Small intestine (tissue), 7 donors: ENCODE results near the gene ANKRD33B. TPM values are rescaled to one million over a fixed set of nuclear protein-coding genes. Genes with fewer than 3 reads are reported as not detected.

ENCODE experiments used
- DNase-seq, 2 donors: peaks; one replicate each; pipeline versions ENCODE4 v3.0.0 to v3.0.0-alpha.2; 2013
- FAIRE-seq: peaks from 2 replicates; lab custom pipeline; 2012; peaks lifted over from hg19 to GRCh38; lab: Jason Lieb, UNC
- H3K27ac ChIP-seq, 3 donors: one replicate each; pipeline ENCODE4 v1.5.1; 2013; ENCODE audit warnings: low read length in 2 of 3, mild to moderate bottlenecking in 2 of 3, control low read depth in 1 of 3, inconsistent platforms in 1 of 3, low read depth in 1 of 3, moderate library complexity in 1 of 3
- H3K27me3 ChIP-seq, 3 donors: one replicate each; pipeline ENCODE4 v1.6.1; 2013; ENCODE audit warnings: low read length in 3 of 3, inconsistent platforms in 1 of 3; ENCODE audit not compliant: control insufficient read depth in 3 of 3, insufficient read depth in 3 of 3
- H3K36me3 ChIP-seq, 3 donors: one replicate each; pipeline ENCODE4 v1.6.1; 2013; ENCODE audit warnings: low read length in 3 of 3, inconsistent platforms in 1 of 3, low read depth in 1 of 3, mild to moderate bottlenecking in 1 of 3, moderate library complexity in 1 of 3; ENCODE audit not compliant: control insufficient read depth in 3 of 3, insufficient read depth in 2 of 3
- H3K4me1 ChIP-seq, 3 donors: one replicate each; pipeline ENCODE4 v1.6.1; 2013; ENCODE audit warnings: low read length in 2 of 3, inconsistent platforms in 1 of 3, low read depth in 1 of 3, mild to moderate bottlenecking in 1 of 3, moderate library complexity in 1 of 3; ENCODE audit not compliant: control insufficient read depth in 3 of 3, insufficient read depth in 2 of 3
- H3K4me3 ChIP-seq, 3 donors: one replicate each; pipeline ENCODE4 v1.5.1; 2013; ENCODE audit warnings: low read length in 3 of 3, control low read depth in 1 of 3, inconsistent platforms in 1 of 3, low read depth in 1 of 3, mild to moderate bottlenecking in 1 of 3, moderate library complexity in 1 of 3
- H3K9me3 ChIP-seq, 2 donors: one replicate each; pipeline ENCODE4 v1.6.1; 2013; ENCODE audit warnings: low read depth in 1 of 2, low read length in 1 of 2; ENCODE audit not compliant: control insufficient read depth in 2 of 2, insufficient read depth in 1 of 2
- WGBS, 3 donors: extraction: QIAGEN DNeasy Blood & Tissue Kit; methylation state at CpG; one replicate each; pipeline ENCODE4 v1.1.7; 2013; 5-methylcytosine and 5-hydroxymethylcytosine counted together
- polyA plus RNA-seq, 4 donors: library from polyadenylated mRNA; stranded (reverse) in 3 of 4; unstranded in 1 of 4; fragments of 200-250 nt in 3 of 4; fragments of 120-200 nt in 1 of 4; gene quantifications; one replicate each; pipeline versions ENCODE4 v1.2.1 to v1.2.3, GENCODE V29; 2013
- donor health status: healthy with polysubstance abuse.
- donor health status: control.
- donor health status: control.
- donor health status: Bipolar disorder and iron deficiency.
- donor health status: healthy.

The ANKRD33B gene
- polyA plus RNA-seq, 4 donors = 0.25 to 1.0 (median 0.27) TPM; not detected in 1

DNA sequence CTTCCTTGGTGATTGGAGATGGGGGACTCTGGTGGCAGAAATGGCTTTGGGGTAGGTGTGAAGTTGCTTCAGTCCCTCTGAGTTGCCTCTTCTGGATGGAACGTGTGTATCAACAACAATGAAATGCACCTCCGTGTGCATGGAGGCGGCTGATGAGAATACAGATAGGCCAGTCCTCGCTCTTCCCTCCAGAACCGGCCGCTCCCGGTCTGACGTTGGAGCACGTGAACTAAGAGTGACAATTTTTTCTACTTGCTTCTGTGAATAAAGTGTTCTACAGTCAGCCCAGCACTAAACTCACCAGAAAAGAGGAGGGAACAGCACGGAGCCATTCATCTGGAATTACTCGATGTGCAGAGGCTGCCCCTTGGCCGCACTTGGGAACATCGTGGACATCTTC, 90.7 kb downstream of the ANKRD33B start:
- Histone ChIP-seq H3K4me1 (peaks cover 0 to 2% (median 0%) of the 10 kb centered on the region in 3 donors), H3K9me3 (peaks cover 0 to 2% of the 10 kb centered on the region in 2 donors), H3K27ac (no peak overlapping the region), H3K36me3 (no peaks in the 10 kb centered on the region), H3K4me3 (no peak overlapping the region), H3K27me3 (peaks cover 0 to 12% (median 0%) of the 10 kb centered on the region in 3 donors)
- DNase-seq = no peak
- 89 to 91% (median 91%) methylated on average over 13 of the region's 13 CpGs for WGBS, 3 donors
- no peak for FAIRE-seq

DNA sequence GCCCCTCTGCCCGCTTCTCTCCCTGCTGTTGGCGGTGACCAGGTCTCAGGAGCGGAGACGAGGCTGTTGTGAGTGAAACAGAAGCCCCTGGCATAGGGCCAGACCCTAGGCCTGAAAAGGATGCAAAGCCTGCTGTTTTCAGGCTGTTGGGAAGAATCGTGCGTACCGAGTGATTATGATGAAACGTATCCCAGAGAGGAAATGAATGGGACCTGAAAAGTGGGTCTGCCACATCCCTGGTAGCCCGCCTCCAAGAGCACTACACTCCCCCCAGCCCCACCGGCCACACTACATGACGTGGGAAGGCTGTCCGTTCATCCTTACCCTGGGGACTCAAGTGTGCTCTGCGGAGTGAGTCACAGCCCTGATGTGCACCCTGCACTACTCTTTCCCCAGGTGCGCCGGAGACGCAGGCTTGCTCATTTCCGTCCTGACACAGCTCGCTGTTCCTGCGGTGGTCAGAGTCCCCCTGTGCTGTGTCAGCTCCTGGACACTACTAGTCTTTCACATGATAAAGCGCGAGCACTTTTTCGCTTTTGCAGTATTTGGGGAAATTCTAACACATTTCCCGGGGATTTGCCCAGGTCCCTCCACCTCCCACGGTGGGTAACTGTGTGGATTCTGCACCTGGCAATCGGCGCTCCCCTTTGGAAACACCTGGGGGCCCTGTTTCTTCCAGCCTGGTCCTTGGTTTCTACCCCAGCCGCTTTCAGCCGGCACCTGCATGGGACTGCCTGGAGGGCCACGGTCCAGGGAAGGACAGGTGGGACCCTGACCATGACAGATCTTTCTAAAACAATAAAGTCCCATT, 91.5 kb downstream of the ANKRD33B start:
- FAIRE-seq (no peak), DNase-seq (no peak)
- H3K9me3 ChIP-seq = peaks cover 0 to 2% of the 10 kb centered on the region in 2 donors
- no peak overlapping the region for H3K27ac ChIP-seq
- H3K4me1 ChIP-seq = peaks cover 0 to 2% (median 0%) of the 10 kb centered on the region in 3 donors
- H3K4me3 ChIP-seq = no peak overlapping the region
- peaks cover 0 to 11% (median 0%) of the 10 kb centered on the region in 3 donors for H3K27me3 ChIP-seq
- no peaks in the 10 kb centered on the region for H3K36me3 ChIP-seq
- 80 to 83% (median 83%) methylated on average over 28 to 29 of the region's 29 CpGs for WGBS, 3 donors

DNA sequence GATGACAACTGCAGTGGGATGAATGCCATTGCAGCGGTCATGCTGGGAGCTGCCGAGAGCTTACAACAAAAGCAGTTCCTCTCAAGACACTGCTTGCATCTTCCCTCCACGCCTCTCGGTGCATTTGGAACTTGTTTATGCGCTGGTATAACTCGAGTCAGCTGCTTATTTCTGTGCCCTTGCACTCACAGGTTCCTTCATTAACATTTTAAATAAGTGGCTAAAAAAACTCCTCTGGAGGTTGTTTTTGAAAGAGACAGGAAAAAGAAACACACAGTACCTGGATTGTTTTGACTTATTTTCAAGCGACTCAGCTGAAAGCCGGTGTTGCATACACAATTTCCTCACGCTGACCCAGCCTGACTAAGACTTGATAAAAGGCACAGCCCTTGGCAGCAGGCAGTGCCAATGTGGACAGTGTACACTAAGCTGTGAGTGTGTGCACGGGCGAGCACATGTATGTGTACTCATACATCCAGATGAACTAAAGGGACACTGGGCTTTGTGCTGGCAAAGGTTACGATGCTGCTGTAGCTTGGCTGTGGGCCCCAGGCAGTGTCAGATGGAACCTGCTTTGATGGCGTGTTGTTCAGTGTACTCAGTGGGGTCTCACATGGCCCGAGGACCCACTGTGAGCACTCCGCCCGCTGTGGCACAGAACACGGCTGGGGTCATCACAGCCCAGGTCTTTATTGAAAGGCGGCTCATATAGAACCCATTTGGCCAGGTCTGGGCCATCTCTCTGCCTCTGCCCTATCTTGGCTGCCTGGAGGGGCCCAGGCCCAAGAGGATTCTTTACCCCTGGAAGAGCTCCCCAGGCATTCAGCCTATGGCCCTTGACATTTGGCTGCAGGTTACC, 92.3 kb downstream of the ANKRD33B start:
- no peak for FAIRE-seq
- WGBS, 3 donors = 85 to 87% (median 86%) methylated on average over 18 of the region's 18 CpGs

DNA sequence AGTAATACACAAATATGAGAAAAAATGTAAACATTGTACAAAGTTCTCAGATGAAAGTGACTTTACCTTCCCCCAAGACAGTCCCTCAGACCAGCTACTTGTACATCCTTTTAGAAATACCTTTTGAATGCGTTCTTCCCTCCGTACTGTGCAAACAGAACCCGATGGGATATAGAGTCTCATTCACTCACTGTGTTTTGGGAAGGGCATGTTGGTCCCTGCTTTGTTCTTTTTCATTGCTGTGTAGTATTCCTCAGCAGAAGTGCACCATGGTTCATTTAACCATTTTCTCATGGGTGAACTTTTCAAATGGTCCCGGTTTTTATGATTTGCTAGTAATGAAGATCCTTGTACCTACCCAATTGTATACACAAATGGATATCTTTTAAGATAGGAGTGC, 94.4 kb downstream of the ANKRD33B start:
- Histone ChIP-seq H3K4me1 (peaks cover 0 to 1% (median 0%) of the 10 kb centered on the region in 3 donors), H3K27me3 (peaks cover 0 to 3% (median 0%) of the 10 kb centered on the region in 3 donors), H3K4me3 (no peak overlapping the region), H3K36me3 (no peaks in the 10 kb centered on the region), H3K27ac (no peak overlapping the region), H3K9me3 (no peaks in the 10 kb centered on the region)
- FAIRE-seq = no peak
- no peak for DNase-seq
- 79 to 94% (median 84%) methylated on average over 4 of the region's 4 CpGs for WGBS, 3 donors

More for the DNA sequence above, 92.3 kb downstream of the ANKRD33B start:
- H3K4me3 ChIP-seq = no peak overlapping the region
- no peak overlapping the region for H3K27ac ChIP-seq
- H3K4me1 ChIP-seq = peaks cover 0 to 2% (median 0%) of the 10 kb centered on the region in 3 donors
- peaks cover 0 to 2% of the 10 kb centered on the region in 2 donors for H3K9me3 ChIP-seq
- H3K27me3 ChIP-seq = peaks cover 0 to 9% (median 0%) of the 10 kb centered on the region in 3 donors
- DNase-seq = no peak
- H3K36me3 ChIP-seq = no peaks in the 10 kb centered on the region

DNA sequence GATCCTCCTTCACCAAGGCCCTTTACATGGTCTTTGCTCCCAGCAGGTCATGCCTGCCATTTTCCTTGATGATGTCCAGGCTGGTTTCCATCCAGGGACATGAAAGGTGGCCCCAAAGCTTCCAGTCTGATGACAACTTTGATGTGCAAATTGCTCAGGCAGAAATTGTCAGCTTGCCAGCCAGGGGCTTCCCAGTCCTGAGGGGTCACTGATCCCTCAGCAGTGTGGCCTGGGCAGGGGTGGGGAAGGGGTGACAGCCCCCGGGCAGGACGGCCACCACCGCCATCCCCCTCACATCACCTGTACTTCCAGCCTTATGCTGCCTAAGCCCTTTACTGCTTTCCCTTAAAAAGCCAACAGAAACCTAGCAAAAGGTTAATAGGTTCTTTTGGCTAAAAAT, 96.3 kb downstream of the ANKRD33B start:
- Histone ChIP-seq H3K27me3 (peaks cover 0 to 3% (median 0%) of the 10 kb centered on the region in 3 donors), H3K27ac (no peak overlapping the region), H3K9me3 (no peaks in the 10 kb centered on the region), H3K4me1 (no peaks in the 10 kb centered on the region), H3K36me3 (no peaks in the 10 kb centered on the region), H3K4me3 (no peak overlapping the region)
- 86 to 94% (median 94%) methylated on average over 3 of the region's 3 CpGs for WGBS, 3 donors
- no peak for DNase-seq
- no peak for FAIRE-seq

DNA sequence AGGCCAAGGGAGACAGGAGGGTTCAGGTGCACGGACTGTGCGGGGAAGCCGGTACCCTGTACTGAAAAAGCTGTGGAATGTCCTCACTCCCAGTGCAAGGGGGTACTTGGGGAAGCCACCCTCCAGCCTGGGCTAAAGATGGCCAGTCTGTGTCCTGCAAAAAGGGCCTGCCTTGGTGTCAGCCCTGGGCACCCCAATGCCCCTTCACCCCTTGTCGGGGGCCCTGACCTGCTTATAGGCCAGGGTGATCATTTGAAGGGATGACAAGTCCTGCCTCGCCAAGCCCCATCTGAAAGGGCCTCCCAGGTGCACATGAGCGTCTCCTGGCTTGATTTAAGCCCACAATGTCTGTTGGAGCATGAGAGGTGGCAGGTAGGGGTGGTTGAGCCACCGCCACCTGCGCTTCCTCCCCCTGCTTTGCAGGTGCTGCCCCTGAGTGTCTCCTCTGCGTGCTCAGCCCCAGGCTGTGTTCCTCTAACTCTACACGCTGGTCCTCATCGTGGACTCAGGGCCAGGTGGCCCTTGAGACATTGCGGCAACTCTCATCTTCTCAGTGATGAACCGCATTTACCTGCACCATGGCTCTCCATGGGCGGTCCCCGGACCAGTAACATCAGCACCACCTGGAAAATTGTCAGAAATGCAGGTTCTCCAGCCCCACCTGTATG, 97.0 kb downstream of the ANKRD33B start:
- H3K27ac ChIP-seq = no peak overlapping the region
- H3K36me3 ChIP-seq = no peaks in the 10 kb centered on the region
- peaks cover 0 to 3% (median 0%) of the 10 kb centered on the region in 3 donors for H3K27me3 ChIP-seq
- no peak for DNase-seq
- WGBS, 3 donors = 91 to 94% (median 91%) methylated on average over 15 of the region's 15 CpGs
- no peaks in the 10 kb centered on the region for H3K9me3 ChIP-seq
- H3K4me1 ChIP-seq = no peaks in the 10 kb centered on the region
- H3K4me3 ChIP-seq = no peak overlapping the region
- no peak for FAIRE-seq

DNA sequence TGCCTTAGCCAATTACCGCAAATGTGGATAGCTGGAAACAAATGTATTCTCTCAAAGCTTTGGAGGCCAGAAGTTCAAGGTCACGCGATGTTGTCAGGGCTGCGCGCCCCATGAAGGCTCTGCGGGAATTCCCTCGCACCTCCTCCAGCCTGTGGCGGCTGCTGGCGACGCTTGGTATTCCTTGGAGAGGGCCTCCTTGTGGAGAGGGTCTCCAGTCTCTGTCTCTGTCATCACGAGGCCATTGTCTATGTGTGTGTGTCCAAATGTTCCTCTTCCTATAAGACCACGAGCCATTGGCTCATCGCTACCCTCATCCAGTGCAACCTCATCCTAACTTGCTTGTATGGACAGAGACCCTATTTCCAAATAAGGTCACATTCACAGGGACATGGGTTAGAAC, 97.5 kb downstream of the ANKRD33B start:
- no peaks in the 10 kb centered on the region for H3K9me3 ChIP-seq
- no peak for FAIRE-seq

DNA sequence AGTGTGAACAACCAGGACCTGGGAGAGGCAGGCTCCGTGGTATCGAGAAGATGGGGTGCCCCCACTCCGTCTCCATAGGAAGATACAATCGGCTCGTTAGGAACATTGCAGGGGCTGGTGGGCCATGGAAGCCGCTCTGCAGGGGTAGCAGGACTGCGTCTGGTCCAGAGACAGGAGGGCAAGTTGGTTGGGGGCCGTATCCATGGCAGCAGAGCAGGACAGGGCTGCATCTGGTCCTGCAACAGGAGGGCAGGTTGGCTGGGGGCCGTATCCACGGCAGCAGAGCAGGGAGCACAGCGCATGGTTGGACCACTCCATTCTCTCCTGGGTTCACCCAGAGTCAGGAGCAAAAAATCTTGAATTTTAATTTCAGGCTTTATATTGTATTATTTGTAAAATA, 98.2 kb downstream of the ANKRD33B start:
- peaks cover 0 to 3% (median 0%) of the 10 kb centered on the region in 3 donors for H3K27me3 ChIP-seq
- FAIRE-seq (no peak), DNase-seq (no peak)
- 91 to 92% (median 91%) methylated on average over 11 of the region's 11 CpGs for WGBS, 3 donors
- no peaks in the 10 kb centered on the region for H3K9me3 ChIP-seq
- no peak overlapping the region for H3K27ac ChIP-seq
- no peak overlapping the region for H3K4me3 ChIP-seq
- no peaks in the 10 kb centered on the region for H3K4me1 ChIP-seq
- no peaks in the 10 kb centered on the region for H3K36me3 ChIP-seq

More for the DNA sequence above, 97.5 kb downstream of the ANKRD33B start:
- H3K27me3 ChIP-seq = peaks cover 0 to 3% (median 0%) of the 10 kb centered on the region in 3 donors
- DNase-seq = no peak
- H3K36me3 ChIP-seq = no peaks in the 10 kb centered on the region
- H3K4me3 ChIP-seq = no peak overlapping the region
- no peaks in the 10 kb centered on the region for H3K4me1 ChIP-seq
- H3K27ac ChIP-seq = no peak overlapping the region
- 90 to 94% (median 90%) methylated on average over 13 of the region's 13 CpGs for WGBS, 3 donors
